ENCODE results near the gene GATA2. TPM values are rescaled to one million over a fixed set of nuclear protein-coding genes. Genes with fewer than 3 reads are reported as not detected.

The GATA2 gene
- total RNA-seq, 3 donors from 2014 or later, result 6.0 to 14.4 (median 6.6) TPM

- Histone ChIP-seq H3K4me1 (peaks cover 12 to 15% of the 10 kb centered on the region in 2 donors), H3K27ac (no peak overlapping the region), H3K27me3 (peaks cover 10 to 100% of the 10 kb centered on the region in 2 donors), H3K4me3 (peak overlapping the region; percentile 50 to 76 (median 55)), H3K36me3 (no peaks in the 10 kb centered on the region), H3K9me3 (no peaks in the 10 kb centered on the region)
- DNase-seq (ENCODE audit: low spot score in 2 of 2), result no peak
- intact Hi-C loops (cut with DNase I; ENCODE audit: low total_unique reads), result loop anchor here (5.0 to 10.0 kb wide), 2 partner anchors 401 to 531 kb away; no protein-coding TSS in a partner anchor
- TF ChIP-seq POLR2A (IDR thresholded peaks at IDR 0.05), result no peak
- no peak for TF ChIP-seq POLR2AphosphoS5 (IDR thresholded peaks at IDR 0.05)
- TF ChIP-seq, protein P1, sequence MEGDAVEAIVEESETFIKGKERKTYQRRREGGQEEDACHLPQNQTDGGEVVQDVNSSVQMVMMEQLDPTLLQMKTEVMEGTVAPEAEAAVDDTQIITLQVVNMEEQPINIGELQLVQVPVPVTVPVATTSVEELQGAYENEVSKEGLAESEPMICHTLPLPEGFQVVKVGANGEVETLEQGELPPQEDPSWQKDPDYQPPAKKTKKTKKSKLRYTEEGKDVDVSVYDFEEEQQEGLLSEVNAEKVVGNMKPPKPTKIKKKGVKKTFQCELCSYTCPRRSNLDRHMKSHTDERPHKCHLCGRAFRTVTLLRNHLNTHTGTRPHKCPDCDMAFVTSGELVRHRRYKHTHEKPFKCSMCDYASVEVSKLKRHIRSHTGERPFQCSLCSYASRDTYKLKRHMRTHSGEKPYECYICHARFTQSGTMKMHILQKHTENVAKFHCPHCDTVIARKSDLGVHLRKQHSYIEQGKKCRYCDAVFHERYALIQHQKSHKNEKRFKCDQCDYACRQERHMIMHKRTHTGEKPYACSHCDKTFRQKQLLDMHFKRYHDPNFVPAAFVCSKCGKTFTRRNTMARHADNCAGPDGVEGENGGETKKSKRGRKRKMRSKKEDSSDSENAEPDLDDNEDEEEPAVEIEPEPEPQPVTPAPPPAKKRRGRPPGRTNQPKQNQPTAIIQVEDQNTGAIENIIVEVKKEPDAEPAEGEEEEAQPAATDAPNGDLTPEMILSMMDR (IDR thresholded peaks at IDR 0.05), result no peak
Observed at GRCh38 chr3:128486205-128486628, 6.8 kb downstream of the GATA2 start.

- Histone ChIP-seq H3K4me1 (peaks cover 12 to 15% of the 10 kb centered on the region in 2 donors), H3K9me3 (no peaks in the 10 kb centered on the region), H3K4me3 (peak overlapping the region; percentile 50 to 76 (median 55)), H3K36me3 (no peaks in the 10 kb centered on the region), H3K27ac (no peak overlapping the region), H3K27me3 (peaks cover 10 to 100% of the 10 kb centered on the region in 2 donors)
- DNase-seq (ENCODE audit: low spot score in 2 of 2), result no peak
- TF ChIP-seq, protein P1 (IDR thresholded peaks at IDR 0.05), result no peak
- TF ChIP-seq POLR2AphosphoS5 (IDR thresholded peaks at IDR 0.05) (no peak), POLR2A (IDR thresholded peaks at IDR 0.05) (no peak)
- intact Hi-C loops (cut with DNase I; ENCODE audit: low total_unique reads), result loop anchor here (5.0 to 10.0 kb wide), 2 partner anchors 401 to 532 kb away; no protein-coding TSS in a partner anchor
Observed at GRCh38 chr3:128485282-128486204, 7.5 kb downstream of the GATA2 start.

- Histone ChIP-seq H3K27me3 (peaks cover 10 to 95% of the 10 kb centered on the region in 2 donors), H3K4me3 (peak overlapping the region; percentile 50 to 76 (median 55)), H3K4me1 (peaks cover 9 to 15% of the 10 kb centered on the region in 2 donors), H3K9me3 (no peaks in the 10 kb centered on the region), H3K27ac (peak overlapping the region in 1 of 2 donors; percentile 33), H3K36me3 (no peaks in the 10 kb centered on the region)
- no peak for DNase-seq (ENCODE audit: low spot score in 2 of 2)
- TF ChIP-seq, protein P1 (IDR thresholded peaks at IDR 0.05), result no peak
- no peak for TF ChIP-seq POLR2AphosphoS5 (IDR thresholded peaks at IDR 0.05)
- no peak for TF ChIP-seq POLR2A (IDR thresholded peaks at IDR 0.05)
- intact Hi-C loops (cut with DNase I; ENCODE audit: low total_unique reads), result loop anchor here (5.0 to 10.0 kb wide), 2 partner anchors 400 to 533 kb away; no protein-coding TSS in a partner anchor
Observed at GRCh38 chr3:128484404-128485281, 8.4 kb downstream of the GATA2 start.

DNA sequence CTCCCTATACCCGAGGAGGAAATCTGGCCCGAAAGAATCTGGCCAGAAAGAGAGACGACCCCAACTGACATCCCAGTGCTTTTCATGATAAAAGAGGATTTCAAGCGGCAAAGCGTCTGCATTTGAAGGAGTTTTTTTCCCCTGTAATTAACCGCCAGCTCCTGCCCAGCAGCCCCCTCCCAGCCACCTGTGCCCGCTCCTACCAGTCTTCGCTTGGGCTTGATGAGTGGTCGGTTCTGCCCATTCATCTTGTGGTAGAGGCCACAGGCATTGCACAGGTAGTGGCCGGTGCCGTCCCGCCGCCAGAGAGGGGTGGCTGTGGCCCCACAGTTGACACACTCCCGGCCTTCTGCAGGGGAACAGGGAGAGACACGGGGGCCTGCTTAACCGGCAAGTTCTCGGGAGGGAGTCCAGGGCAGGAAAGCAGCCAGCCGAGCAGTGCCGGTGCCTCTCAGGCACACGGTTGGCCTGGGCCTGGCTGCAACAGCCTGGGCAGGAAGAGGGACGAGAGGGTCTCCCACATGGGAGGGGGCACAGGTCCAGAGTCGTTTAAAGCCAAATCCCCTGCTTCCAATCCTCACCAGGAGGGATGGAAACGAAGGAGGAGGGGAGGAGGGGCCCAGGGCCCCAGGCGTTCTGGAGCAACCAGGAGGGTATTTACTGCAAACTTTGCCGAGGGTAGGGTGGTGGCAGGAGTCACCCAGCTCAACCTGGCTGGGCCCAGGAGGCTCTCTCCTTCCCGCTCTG is 9.2 kb downstream of the GATA2 start:
- no peaks in the 10 kb centered on the region for H3K36me3 ChIP-seq
- H3K4me3 ChIP-seq, result peak overlapping the region in 2 of 3 donors; percentile 7 to 34
- H3K27me3 ChIP-seq, result peaks cover 10 to 91% of the 10 kb centered on the region in 2 donors
- TF ChIP-seq POLR2AphosphoS5 (IDR thresholded peaks at IDR 0.05), result no peak
- peak overlapping the region in 1 of 2 donors; percentile 33 for H3K27ac ChIP-seq
- peaks cover 3 to 11% of the 10 kb centered on the region in 2 donors for H3K4me1 ChIP-seq
- no peak for DNase-seq (ENCODE audit: low spot score in 2 of 2)
- intact Hi-C loops (cut with DNase I; ENCODE audit: low total_unique reads), result loop anchor here (10.0 kb wide), 1 partner anchor 399 kb away; no protein-coding TSS in a partner anchor
- H3K9me3 ChIP-seq, result no peaks in the 10 kb centered on the region
